ENCODE results near the gene FGL2. TPM values are rescaled to one million over a fixed set of nuclear protein-coding genes. Genes with fewer than 3 reads are reported as not detected.

FGL2 gene
- total and polyA plus RNA-seq, 2 of the 4 experiments (the other 2 are of a cell fraction): 0.32 to 1.3 TPM

- ChIA-PET CTCF (interaction anchor here (0.9 to 1.1 kb wide), 2 partner anchors 14 to 20 kb away, joined by 3 to 5 read pairs; no protein-coding TSS in a partner anchor), POLR2A (ENCODE audit: unreplicated experiment) (no interaction called here)
- Histone ChIP-seq H2AK5ac (ENCODE audit: low read depth, low read length) (no peak overlapping the region), H2BK120ac (ENCODE audit: low read depth, low read length) (no peak overlapping the region), H3K4me1 (ENCODE audit: control insufficient read depth, insufficient read depth, low read length) (peaks cover 4% of the 10 kb centered on the region), H3K27ac (ENCODE audit: insufficient read depth, low read length) (peak overlapping the region; percentile 55; the same call in 1 of the 2 replicates), H2BK15ac (ENCODE audit: low read depth, low read length) (no peak overlapping the region), H4K8ac (ENCODE audit: low read depth in 2 of 2, low read length in 2 of 2) (no peak overlapping the region), H3K18ac (ENCODE audit: low read depth, low read length) (peak overlapping the region; percentile 78), H3K27me3 (ENCODE audit: control insufficient read depth, insufficient read depth, low read length) (no peaks in the 10 kb centered on the region), H4K20me1 (ENCODE audit: insufficient read depth, low read length) (no peaks in the 10 kb centered on the region), H2BK20ac (ENCODE audit: low read depth, low read length) (no peak overlapping the region), H3K4me2 (ENCODE audit: low read depth, low read length) (peak overlapping the region; percentile 50), H4K91ac (ENCODE audit: insufficient read depth, low read depth, low read length) (no peak overlapping the region; the same call in 1 of the 2 replicates), H2BK5ac (ENCODE audit: low read depth, low read length, poor library complexity, severe bottlenecking) (no peak overlapping the region), H3K14ac (replicated peaks; ENCODE audit: low read depth, low read length) (no peak overlapping the region), H3K36me3 (ENCODE audit: control insufficient read depth, insufficient read depth, low read length) (no peaks in the 10 kb centered on the region), H3K79me1 (ENCODE audit: low read depth in 1 of 2, low read length in 2 of 2) (no peaks in the 10 kb centered on the region), H3K4ac (ENCODE audit: low read depth, low read length) (no peak overlapping the region), H2AK9ac (replicated peaks; ENCODE audit: low read depth, low read length, poor library complexity) (no peak overlapping the region), H3K56ac (ENCODE audit: extremely low read depth, insufficient read depth, low read length) (no peak overlapping the region), H4K5ac (ENCODE audit: low read depth, low read length) (peak overlapping the region; percentile 44; the same call in 1 of the 2 replicates), H2AFZ (replicated peaks; ENCODE audit: low read length, poor library complexity) (no peak overlapping the region), H3K9ac (ENCODE audit: low read depth, low read length) (no peak overlapping the region), H3K4me3 (ENCODE audit: insufficient read depth, low read depth, low read length) (no peak overlapping the region), H3K9me1 (ENCODE audit: insufficient read depth, low read length) (no peaks in the 10 kb centered on the region), H3K23ac (ENCODE audit: low read depth, low read length) (no peak overlapping the region), H3K9me3 (ENCODE audit: control insufficient read depth, insufficient read depth, low read length) (no peaks in the 10 kb centered on the region)
- in situ Hi-C loops (cut with MboI; ENCODE audit: low sequenced_read_pairs): no loop called here
- DNase-seq (peak; percentile 18), ATAC-seq (ENCODE audit: low read depth) (peak; percentile 53)
- dilution Hi-C loops (cut with HindIII; ENCODE audit: low sequenced_read_pairs, unreplicated experiment): no loop called here
- intact Hi-C loops (cut with micrococcal nuclease): no loop called here
- TF ChIP-seq FOS (IDR thresholded peaks at IDR 0.05; ENCODE audit: low read depth, low read length): no peak
- TF ChIP-seq CEBPB (IDR thresholded peaks at IDR 0.05; ENCODE audit: low read depth, low read length): peak; percentile 81
- WGBS, 2 experiments (ENCODE audit: extremely low coverage in 2 of 2, insufficient read length in 1 of 2): 83% methylated on average over 1 of the region's 1 CpG; no CpG with 5 or more reads in 1 of the 2 experiments
- BruUV-seq (replicated peaks): no TSS peak
These were observed 26.8 kb upstream of the FGL2 start for GRCh38 chr7:77226357-77226839.

Measured in IMR-90 (cell line).